ENCODE data around the gene ZBTB20. TPM values are rescaled to one million over a fixed set of nuclear protein-coding genes. Genes with fewer than 3 reads are reported as not detected.

The ZBTB20 gene
- total RNA-seq, 1 donor, result 32.9 TPM

DNA sequence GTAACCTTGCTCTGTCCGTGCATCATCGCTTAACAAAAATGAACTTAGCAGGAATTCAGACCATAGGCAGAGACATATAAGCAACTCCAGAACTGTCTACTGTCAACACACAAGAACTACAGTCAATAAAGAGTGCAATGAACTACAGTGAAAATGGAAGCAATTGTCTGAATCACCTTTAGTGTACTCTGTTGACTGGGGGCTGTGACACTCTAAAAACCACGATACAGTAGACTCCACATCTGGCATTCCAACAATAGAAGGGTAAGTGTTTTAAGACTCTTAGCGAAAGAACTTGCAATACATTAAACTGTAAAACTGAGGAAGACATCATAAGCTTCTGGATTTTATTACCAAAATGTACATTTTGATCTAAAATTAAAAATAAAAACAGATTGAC lies 347.3 kb downstream of the ZBTB20 start:
- no peak overlapping the region for H2AFZ ChIP-seq (ENCODE audit: low read length)
- H3K27me3 ChIP-seq (ENCODE audit: insufficient read depth, low read length), result no peaks in the 10 kb centered on the region
- no peak overlapping the region for H3K4me3 ChIP-seq (ENCODE audit: insufficient read depth, low read length)
- H3K4me2 ChIP-seq (ENCODE audit: insufficient read depth, low read length), result no peak overlapping the region
- no peaks in the 10 kb centered on the region for H3K79me2 ChIP-seq (ENCODE audit: insufficient read depth, low read length)
- H3K9me3 ChIP-seq (ENCODE audit: low read depth, low read length), result no peaks in the 10 kb centered on the region
- TF ChIP-seq, protein P1, sequence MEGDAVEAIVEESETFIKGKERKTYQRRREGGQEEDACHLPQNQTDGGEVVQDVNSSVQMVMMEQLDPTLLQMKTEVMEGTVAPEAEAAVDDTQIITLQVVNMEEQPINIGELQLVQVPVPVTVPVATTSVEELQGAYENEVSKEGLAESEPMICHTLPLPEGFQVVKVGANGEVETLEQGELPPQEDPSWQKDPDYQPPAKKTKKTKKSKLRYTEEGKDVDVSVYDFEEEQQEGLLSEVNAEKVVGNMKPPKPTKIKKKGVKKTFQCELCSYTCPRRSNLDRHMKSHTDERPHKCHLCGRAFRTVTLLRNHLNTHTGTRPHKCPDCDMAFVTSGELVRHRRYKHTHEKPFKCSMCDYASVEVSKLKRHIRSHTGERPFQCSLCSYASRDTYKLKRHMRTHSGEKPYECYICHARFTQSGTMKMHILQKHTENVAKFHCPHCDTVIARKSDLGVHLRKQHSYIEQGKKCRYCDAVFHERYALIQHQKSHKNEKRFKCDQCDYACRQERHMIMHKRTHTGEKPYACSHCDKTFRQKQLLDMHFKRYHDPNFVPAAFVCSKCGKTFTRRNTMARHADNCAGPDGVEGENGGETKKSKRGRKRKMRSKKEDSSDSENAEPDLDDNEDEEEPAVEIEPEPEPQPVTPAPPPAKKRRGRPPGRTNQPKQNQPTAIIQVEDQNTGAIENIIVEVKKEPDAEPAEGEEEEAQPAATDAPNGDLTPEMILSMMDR (IDR thresholded peaks at IDR 0.05; ENCODE audit: extremely low read depth, low read depth, low read length), result no peak
- no peaks in the 10 kb centered on the region for H3K4me1 ChIP-seq (ENCODE audit: insufficient read depth, low read length)
- no peak overlapping the region for H3K27ac ChIP-seq (ENCODE audit: low read depth, low read length)
- H4K20me1 ChIP-seq (ENCODE audit: insufficient read depth, low read length), result no peaks in the 10 kb centered on the region
- no peaks in the 10 kb centered on the region for H3K36me3 ChIP-seq (ENCODE audit: insufficient read depth, low read length)
- DNase-seq (ENCODE audit: insufficient read length, low spot score, missing footprints), result no peak

DNA sequence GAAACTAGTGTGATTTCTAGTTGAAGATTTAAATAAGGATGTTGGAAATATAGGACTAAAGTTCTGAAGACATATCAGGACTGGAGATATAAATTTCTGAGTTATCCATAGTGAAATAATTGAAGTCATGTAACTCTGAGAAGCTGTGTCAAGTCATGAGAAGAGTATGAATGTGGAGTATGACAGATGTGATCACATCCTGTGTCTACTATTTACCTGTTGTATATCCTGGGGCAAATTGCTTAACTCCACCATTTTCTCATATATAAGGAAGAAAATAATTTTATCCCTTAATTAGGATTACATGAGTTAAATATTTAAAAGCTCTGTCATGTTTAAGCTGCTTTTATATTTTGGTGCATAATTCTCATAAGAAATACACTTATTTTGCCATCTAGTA lies 350.3 kb downstream of the ZBTB20 start:
- Histone ChIP-seq H4K20me1 (ENCODE audit: insufficient read depth, low read length) (no peaks in the 10 kb centered on the region), H3K79me2 (ENCODE audit: insufficient read depth, low read length) (no peaks in the 10 kb centered on the region), H3K9me3 (ENCODE audit: low read depth, low read length) (no peaks in the 10 kb centered on the region), H2AFZ (ENCODE audit: low read length) (no peak overlapping the region), H3K36me3 (ENCODE audit: insufficient read depth, low read length) (no peaks in the 10 kb centered on the region), H3K27ac (ENCODE audit: low read depth, low read length) (no peak overlapping the region), H3K4me3 (ENCODE audit: insufficient read depth, low read length) (no peak overlapping the region), H3K4me1 (ENCODE audit: insufficient read depth, low read length) (no peaks in the 10 kb centered on the region), H3K4me2 (ENCODE audit: insufficient read depth, low read length) (no peak overlapping the region), H3K27me3 (ENCODE audit: insufficient read depth, low read length) (no peaks in the 10 kb centered on the region)
- TF ChIP-seq, protein P1 (IDR thresholded peaks at IDR 0.05; ENCODE audit: extremely low read depth, low read depth, low read length), result no peak
- DNase-seq (ENCODE audit: insufficient read length, low spot score, missing footprints), result no peak

DNA sequence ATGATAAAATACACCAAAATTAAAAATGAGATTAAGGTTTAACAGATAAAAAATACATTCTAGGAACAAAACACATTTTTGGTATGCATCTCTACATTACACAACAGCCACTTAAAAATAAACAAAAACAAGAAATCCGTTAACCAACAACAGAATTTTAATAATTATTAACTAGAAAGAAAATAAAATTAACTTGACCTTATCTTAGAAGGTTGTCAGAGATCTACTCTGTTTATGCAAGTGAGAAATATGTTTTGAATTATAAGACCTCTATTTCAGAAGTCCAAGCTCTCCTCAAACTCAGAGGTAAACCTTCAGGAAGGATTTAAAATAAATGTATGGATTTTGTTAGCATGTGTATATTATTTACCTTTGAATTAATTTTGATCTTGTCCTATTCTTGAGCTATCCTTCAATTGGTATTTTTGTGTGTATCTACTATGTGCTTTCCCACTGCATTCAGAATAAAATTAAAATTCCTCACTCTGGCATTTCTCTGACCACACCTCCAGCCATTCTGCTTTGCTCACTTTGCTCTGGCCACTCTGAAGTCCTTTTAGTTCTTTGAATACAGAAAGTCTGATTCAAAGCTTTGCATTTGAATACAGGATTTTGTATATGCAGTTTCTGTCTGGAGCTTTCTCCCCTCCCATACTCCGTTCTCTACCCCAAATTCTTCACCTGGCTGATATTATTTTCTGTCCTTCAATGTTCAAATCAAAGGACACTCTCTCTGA lies 352.0 kb downstream of the ZBTB20 start:
- no peak for DNase-seq (ENCODE audit: insufficient read length, low spot score, missing footprints)
- Histone ChIP-seq H3K4me2 (ENCODE audit: insufficient read depth, low read length) (no peak overlapping the region), H3K27me3 (ENCODE audit: insufficient read depth, low read length) (no peaks in the 10 kb centered on the region), H4K20me1 (ENCODE audit: insufficient read depth, low read length) (no peaks in the 10 kb centered on the region), H2AFZ (ENCODE audit: low read length) (no peak overlapping the region), H3K4me1 (ENCODE audit: insufficient read depth, low read length) (no peaks in the 10 kb centered on the region), H3K9me3 (ENCODE audit: low read depth, low read length) (no peaks in the 10 kb centered on the region), H3K27ac (ENCODE audit: low read depth, low read length) (no peak overlapping the region), H3K79me2 (ENCODE audit: insufficient read depth, low read length) (no peaks in the 10 kb centered on the region), H3K4me3 (ENCODE audit: insufficient read depth, low read length) (no peak overlapping the region), H3K36me3 (ENCODE audit: insufficient read depth, low read length) (no peaks in the 10 kb centered on the region)
- TF ChIP-seq, protein P1 (IDR thresholded peaks at IDR 0.05; ENCODE audit: extremely low read depth, low read depth, low read length), result no peak

DNA sequence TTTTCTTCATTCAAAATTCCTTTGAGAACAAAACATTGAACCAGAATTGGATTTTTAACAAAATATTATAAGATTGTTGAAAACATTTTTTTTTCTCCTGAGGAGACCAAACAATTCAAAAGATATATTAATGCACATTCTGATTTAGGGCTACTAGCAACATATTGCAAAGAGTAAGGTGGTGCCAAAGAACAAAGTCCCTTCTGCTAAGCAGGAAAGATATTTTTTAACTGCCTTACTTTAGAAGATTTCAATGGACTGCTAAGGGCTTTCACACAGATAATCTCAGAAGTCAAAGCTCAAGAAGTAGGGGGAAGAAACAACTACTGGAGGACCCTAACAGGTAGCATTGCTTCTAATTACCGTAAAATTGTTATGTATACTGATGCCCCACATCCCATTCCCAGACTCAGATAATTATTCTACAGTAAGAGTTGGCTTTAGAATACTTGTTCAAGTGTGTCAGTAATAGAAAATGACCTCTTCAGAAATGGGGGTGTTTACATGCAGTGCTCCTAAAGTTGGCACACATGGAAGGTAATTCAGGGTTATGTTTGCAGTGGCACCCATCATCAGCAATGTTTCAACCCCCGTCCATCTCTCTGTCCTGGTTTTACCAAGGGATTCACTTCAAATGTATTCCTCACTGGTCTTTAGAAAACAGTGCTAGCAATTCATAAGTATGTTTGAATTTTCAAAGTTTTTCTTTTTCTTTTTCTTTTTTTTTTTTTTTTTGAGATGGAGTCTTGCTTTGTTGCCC lies 354.7 kb downstream of the ZBTB20 start:
- Histone ChIP-seq H3K36me3 (ENCODE audit: insufficient read depth, low read length) (no peaks in the 10 kb centered on the region), H3K4me2 (ENCODE audit: insufficient read depth, low read length) (no peak overlapping the region), H3K9me3 (ENCODE audit: low read depth, low read length) (no peaks in the 10 kb centered on the region), H3K79me2 (ENCODE audit: insufficient read depth, low read length) (no peaks in the 10 kb centered on the region), H4K20me1 (ENCODE audit: insufficient read depth, low read length) (no peaks in the 10 kb centered on the region), H3K4me1 (ENCODE audit: insufficient read depth, low read length) (no peaks in the 10 kb centered on the region), H2AFZ (ENCODE audit: low read length) (no peak overlapping the region), H3K27ac (ENCODE audit: low read depth, low read length) (no peak overlapping the region), H3K4me3 (ENCODE audit: insufficient read depth, low read length) (no peak overlapping the region), H3K27me3 (ENCODE audit: insufficient read depth, low read length) (no peaks in the 10 kb centered on the region)
- no peak for DNase-seq (ENCODE audit: insufficient read length, low spot score, missing footprints)
- TF ChIP-seq, protein P1 (IDR thresholded peaks at IDR 0.05; ENCODE audit: extremely low read depth, low read depth, low read length), result no peak
